PC-9 (cell line): Measurements from ENCODE around the gene METAP2. TPM values are rescaled to one million over a fixed set of nuclear protein-coding genes. Genes with fewer than 3 reads are reported as not detected.

Source experiments
- BruUV-seq: library from RNA; stranded (reverse); fragments of 400-500 nt; replicated peaks from 2 replicates; lab custom pipeline; 2021; lab: Mats Ljungman, UMichigan
- CTCF ChIA-PET: fragments of 300-600 bp; sonication (Branson Sonifier 250); formaldehyde crosslinking; loops from one replicate; lab custom pipeline; 2022; ENCODE audit warnings: antibody characterized with exemption; lab: Charles Lee
- POLR2A ChIA-PET: fragments of 300-600 bp; sonication (Branson Sonifier 250); formaldehyde crosslinking; loops from one replicate; lab custom pipeline; 2022; ENCODE audit warnings: antibody characterized with exemption; ENCODE audit not compliant: unreplicated experiment; lab: Charles Lee
- DNase-seq, 2 experiments: peaks; one replicate each; pipeline versions ENCODE4 v3.0.0 to v3.0.0-alpha.2; 2015 to 2022; ENCODE audit warnings: mixed read lengths in 1 of 2
- H2AFZ ChIP-seq: fragments of 200-600 bp; sonication (generic); 2 replicates; pipeline ENCODE4 v1.8.1; 2017; ENCODE audit warnings: antibody characterized with exemption
- H3F3A ChIP-seq: fragments of 200-600 bp; sonication (generic); 2 replicates; pipeline ENCODE4 v1.8.1; 2017; ENCODE audit warnings: antibody characterized with exemption, mild to moderate bottlenecking, low read depth; ENCODE audit not compliant: insufficient read depth
- H3K27ac ChIP-seq: fragments of 200-600 bp; sonication (generic); 2 replicates; pipeline ENCODE4 v1.6.1; 2016; ENCODE audit warnings: mixed run types
- H3K27me3 ChIP-seq: fragments of 200-600 bp; sonication (generic); 2 replicates; pipeline ENCODE4 v1.6.1; 2016; ENCODE audit warnings: low read depth, mixed run types; ENCODE audit not compliant: insufficient read depth
- H3K36me3 ChIP-seq: fragments of 200-600 bp; sonication (generic); 2 replicates; pipeline ENCODE4 v1.6.1; 2016; ENCODE audit warnings: low read depth, mixed run types
- H3K4me1 ChIP-seq: fragments of 200-600 bp; sonication (generic); replicated peaks from 2 replicates; pipeline ENCODE4 v1.6.1; 2016; ENCODE audit warnings: mixed run types; ENCODE audit not compliant: insufficient read depth
- H3K4me2 ChIP-seq: fragments of 200-600 bp; sonication (generic); 2 replicates; pipeline ENCODE4 v1.6.1; 2017; ENCODE audit warnings: mixed run types
- H3K4me3 ChIP-seq: fragments of 200-600 bp; sonication (generic); 2 replicates; pipeline ENCODE4 v1.6.1; 2016; ENCODE audit warnings: mixed run types
- H3K79me2 ChIP-seq: fragments of 200-600 bp; sonication (generic); 2 replicates; pipeline ENCODE4 v1.6.1; 2017; ENCODE audit warnings: low read depth, mixed run types
- H3K9me2 ChIP-seq: fragments of 200-600 bp; sonication (generic); 2 replicates; pipeline ENCODE4 v1.8.1; 2017; ENCODE audit warnings: mild to moderate bottlenecking; ENCODE audit not compliant: insufficient read depth
- H3K9me3 ChIP-seq: fragments of 200-600 bp; sonication (generic); 2 replicates; pipeline ENCODE4 v1.8.1; 2016; ENCODE audit warnings: low read depth; ENCODE audit not compliant: insufficient read depth
- H4K20me1 ChIP-seq: fragments of 200-600 bp; sonication (generic); 2 replicates; pipeline ENCODE4 v1.8.1; 2017; ENCODE audit not compliant: insufficient read depth
- EZH2 ChIP-seq: fragments of 200-600 bp; sonication (generic); IDR thresholded peaks from 2 replicates; pipeline ENCODE4 v1.8.0; 2017; ENCODE audit warnings: antibody characterized with exemption, low read depth
- intact Hi-C: fragments of 100-400 bp; cut with micrococcal nuclease; formaldehyde crosslinking; loops from one replicate; pipeline ENCODE4 v1.10.0; 2022; ENCODE audit not compliant: unreplicated experiment
- total RNA-seq: library from RNA; stranded (reverse); gene quantifications from 2 replicates; pipeline ENCODE4 v1.2.3, GENCODE V29; 2021
- TF ChIP-seq, protein P1 (sequence below): fragments of 200-600 bp; sonication (generic); conservative IDR thresholded peaks from 2 replicates; pipeline ENCODE4 v1.6.1; 2017; ENCODE audit warnings: mixed run types, antibody characterized with exemption, mild to moderate bottlenecking, moderate library complexity

The METAP2 gene
- total RNA-seq, 1 experiment from 2014 or later = 93.8 TPM

DNA sequence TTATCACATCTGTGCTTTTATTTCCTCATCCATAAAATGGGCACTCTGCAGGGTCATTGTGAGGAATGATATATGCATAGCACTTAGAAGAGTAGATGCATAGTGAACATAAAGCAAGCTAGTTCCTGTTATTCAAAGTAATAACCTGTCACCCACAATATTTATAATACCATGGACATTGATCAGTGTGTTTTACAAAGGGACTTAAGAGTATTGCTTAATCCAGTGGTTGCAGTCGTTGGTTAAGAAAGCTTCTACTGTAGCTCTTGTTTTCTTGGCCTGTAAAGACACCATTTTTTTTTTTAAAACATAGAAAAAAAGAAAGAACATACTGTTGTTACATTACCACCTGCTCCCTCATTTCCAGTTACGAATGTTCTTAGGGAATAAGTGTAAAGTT, 13.1 kb downstream of the METAP2 start:
- ChIA-PET CTCF (no interaction called here), POLR2A (no interaction called here)
- TF ChIP-seq, protein P1, sequence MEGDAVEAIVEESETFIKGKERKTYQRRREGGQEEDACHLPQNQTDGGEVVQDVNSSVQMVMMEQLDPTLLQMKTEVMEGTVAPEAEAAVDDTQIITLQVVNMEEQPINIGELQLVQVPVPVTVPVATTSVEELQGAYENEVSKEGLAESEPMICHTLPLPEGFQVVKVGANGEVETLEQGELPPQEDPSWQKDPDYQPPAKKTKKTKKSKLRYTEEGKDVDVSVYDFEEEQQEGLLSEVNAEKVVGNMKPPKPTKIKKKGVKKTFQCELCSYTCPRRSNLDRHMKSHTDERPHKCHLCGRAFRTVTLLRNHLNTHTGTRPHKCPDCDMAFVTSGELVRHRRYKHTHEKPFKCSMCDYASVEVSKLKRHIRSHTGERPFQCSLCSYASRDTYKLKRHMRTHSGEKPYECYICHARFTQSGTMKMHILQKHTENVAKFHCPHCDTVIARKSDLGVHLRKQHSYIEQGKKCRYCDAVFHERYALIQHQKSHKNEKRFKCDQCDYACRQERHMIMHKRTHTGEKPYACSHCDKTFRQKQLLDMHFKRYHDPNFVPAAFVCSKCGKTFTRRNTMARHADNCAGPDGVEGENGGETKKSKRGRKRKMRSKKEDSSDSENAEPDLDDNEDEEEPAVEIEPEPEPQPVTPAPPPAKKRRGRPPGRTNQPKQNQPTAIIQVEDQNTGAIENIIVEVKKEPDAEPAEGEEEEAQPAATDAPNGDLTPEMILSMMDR = no peak
- no peak for TF ChIP-seq EZH2
- no peaks in the 10 kb centered on the region for H3K4me1 ChIP-seq
- peaks cover 38% of the 10 kb centered on the region for H3K36me3 ChIP-seq
- peaks cover 14% of the 10 kb centered on the region for H3F3A ChIP-seq
- H3K9me2 ChIP-seq = no peaks in the 10 kb centered on the region
- H3K79me2 ChIP-seq = peaks cover 49% of the 10 kb centered on the region
- H3K4me3 ChIP-seq = no peak overlapping the region
- H3K27ac ChIP-seq = no peak overlapping the region
- no peak overlapping the region for H2AFZ ChIP-seq
- peaks cover 10% of the 10 kb centered on the region; the same call in 1 of the 2 replicates for H4K20me1 ChIP-seq
- intact Hi-C loops = no loop called here
- H3K9me3 ChIP-seq = no peaks in the 10 kb centered on the region
- H3K27me3 ChIP-seq = no peaks in the 10 kb centered on the region
- no peak for DNase-seq
- BruUV-seq = no TSS peak
- no peak overlapping the region for H3K4me2 ChIP-seq

GRCh38 chr12:95492462-95492861, 18.5 kb downstream of the METAP2 start:
- no peaks in the 10 kb centered on the region for H3K9me3 ChIP-seq
- H3K27ac ChIP-seq = no peak overlapping the region
- H3K79me2 ChIP-seq = peaks cover 18% of the 10 kb centered on the region; the same call in 1 of the 2 replicates
- no TSS peak for BruUV-seq
- H3K4me1 ChIP-seq = no peaks in the 10 kb centered on the region
- TF ChIP-seq, protein P1 = no peak
- TF ChIP-seq EZH2 = no peak
- H3F3A ChIP-seq = peaks cover 4% of the 10 kb centered on the region
- H3K4me3 ChIP-seq = no peak overlapping the region
- no peak overlapping the region for H3K4me2 ChIP-seq
- DNase-seq = no peak
- peaks cover 6% of the 10 kb centered on the region; the same call in 1 of the 2 replicates for H4K20me1 ChIP-seq
- no peak overlapping the region for H2AFZ ChIP-seq
- H3K9me2 ChIP-seq = no peaks in the 10 kb centered on the region
- no peaks in the 10 kb centered on the region for H3K27me3 ChIP-seq
- peaks cover 33% of the 10 kb centered on the region for H3K36me3 ChIP-seq
- ChIA-PET POLR2A (interaction anchor here (0.5 kb wide), 1 partner anchor 292 kb away, joined by 3 read pairs; no protein-coding TSS in a partner anchor), CTCF (no interaction called here)
- intact Hi-C loops = no loop called here

DNA sequence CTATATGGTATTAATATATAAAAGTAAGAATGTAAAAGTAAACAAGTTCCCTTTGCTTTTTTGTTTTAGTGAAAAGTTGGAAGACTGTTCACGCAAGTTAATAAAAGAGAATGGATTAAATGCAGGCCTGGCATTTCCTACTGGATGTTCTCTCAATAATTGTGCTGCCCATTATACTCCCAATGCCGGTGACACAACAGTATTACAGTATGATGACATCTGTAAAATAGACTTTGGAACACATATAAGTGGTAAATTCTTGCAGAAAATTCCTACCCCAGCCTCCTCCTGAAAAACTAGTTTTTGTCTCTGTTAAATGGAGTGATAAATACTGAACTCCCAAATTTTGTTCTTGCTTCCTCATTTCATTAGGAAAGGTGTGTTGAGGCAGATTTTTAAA, 20.9 kb downstream of the METAP2 start:
- no peaks in the 10 kb centered on the region for H3K9me2 ChIP-seq
- H3K27me3 ChIP-seq = no peaks in the 10 kb centered on the region
- H3K4me3 ChIP-seq = no peak overlapping the region
- H3K4me2 ChIP-seq = no peak overlapping the region
- no peaks in the 10 kb centered on the region for H3K4me1 ChIP-seq
- DNase-seq = no peak
- no peak overlapping the region for H2AFZ ChIP-seq
- POLR2A ChIA-PET = no interaction called here
- peaks cover 33% of the 10 kb centered on the region for H3K36me3 ChIP-seq
- intact Hi-C loops = no loop called here
- H3K79me2 ChIP-seq = peaks cover 6% of the 10 kb centered on the region; the same call in 1 of the 2 replicates
- no peak overlapping the region for H3K27ac ChIP-seq
- H3F3A ChIP-seq = no peaks in the 10 kb centered on the region; the same call in 1 of the 2 replicates
- TF ChIP-seq, protein P1 = no peak
- no peak for TF ChIP-seq EZH2
- no peaks in the 10 kb centered on the region for H4K20me1 ChIP-seq
- BruUV-seq = no TSS peak
- no peaks in the 10 kb centered on the region for H3K9me3 ChIP-seq
- CTCF ChIA-PET = interaction anchor here (0.5 kb wide), 1 partner anchor 421 kb away, joined by 27 read pairs; the partner anchor contains the start of gene NR2C1
